Hepatocyte (in vitro differentiated cells): ENCODE measurements around the gene IMMP2L.

Experiments
- EZH2 ChIP-seq: fragments of 200-600 bp; sonication (generic); IDR thresholded peaks from 2 replicates; pipeline ENCODE4 v1.6.1; 2016; ENCODE audit warnings: antibody characterized with exemption, mild to moderate bottlenecking, borderline replicate concordance
- EZH2phosphoT487 ChIP-seq: fragments of 200-600 bp; sonication (generic); IDR thresholded peaks from one replicate; pipeline ENCODE4 v1.6.1; 2018; ENCODE audit warnings: antibody characterized with exemption, mild to moderate bottlenecking, low read depth, moderate library complexity; ENCODE audit not compliant: unreplicated experiment, severe bottlenecking
- TF ChIP-seq, protein P1 (sequence below): fragments of 200-600 bp; sonication (generic); IDR thresholded peaks from 2 replicates; pipeline ENCODE4 v1.5.1; 2016; ENCODE audit warnings: antibody characterized with exemption, mild to moderate bottlenecking; ENCODE audit not compliant: poor library complexity

DNA sequence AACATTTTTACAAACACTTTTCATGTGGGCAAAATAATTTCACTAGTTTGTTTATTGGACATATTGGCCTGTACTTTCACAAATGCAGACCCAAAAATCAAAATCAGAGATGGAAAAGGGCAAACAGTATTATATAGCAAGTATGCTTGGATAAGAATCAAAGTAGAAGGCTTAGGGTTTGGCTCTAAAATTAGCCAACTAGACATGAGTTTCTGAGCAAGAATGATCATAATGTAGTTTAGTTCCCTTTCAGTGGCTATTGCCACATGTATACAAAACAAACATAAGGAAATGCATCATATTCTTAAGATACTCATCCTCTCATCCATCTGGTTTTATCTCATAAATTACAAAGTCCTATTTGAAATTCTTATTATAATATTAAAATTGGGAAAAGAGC, 132.5 kb downstream of the IMMP2L start:
- TF ChIP-seq, protein P1, sequence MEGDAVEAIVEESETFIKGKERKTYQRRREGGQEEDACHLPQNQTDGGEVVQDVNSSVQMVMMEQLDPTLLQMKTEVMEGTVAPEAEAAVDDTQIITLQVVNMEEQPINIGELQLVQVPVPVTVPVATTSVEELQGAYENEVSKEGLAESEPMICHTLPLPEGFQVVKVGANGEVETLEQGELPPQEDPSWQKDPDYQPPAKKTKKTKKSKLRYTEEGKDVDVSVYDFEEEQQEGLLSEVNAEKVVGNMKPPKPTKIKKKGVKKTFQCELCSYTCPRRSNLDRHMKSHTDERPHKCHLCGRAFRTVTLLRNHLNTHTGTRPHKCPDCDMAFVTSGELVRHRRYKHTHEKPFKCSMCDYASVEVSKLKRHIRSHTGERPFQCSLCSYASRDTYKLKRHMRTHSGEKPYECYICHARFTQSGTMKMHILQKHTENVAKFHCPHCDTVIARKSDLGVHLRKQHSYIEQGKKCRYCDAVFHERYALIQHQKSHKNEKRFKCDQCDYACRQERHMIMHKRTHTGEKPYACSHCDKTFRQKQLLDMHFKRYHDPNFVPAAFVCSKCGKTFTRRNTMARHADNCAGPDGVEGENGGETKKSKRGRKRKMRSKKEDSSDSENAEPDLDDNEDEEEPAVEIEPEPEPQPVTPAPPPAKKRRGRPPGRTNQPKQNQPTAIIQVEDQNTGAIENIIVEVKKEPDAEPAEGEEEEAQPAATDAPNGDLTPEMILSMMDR = no peak
- TF ChIP-seq EZH2 (no peak), EZH2phosphoT487 (no peak)
